HG03469 (cell line): ENCODE results near the gene OSCP1.
A peak's percentile ranks its signal among the peaks of the same experiment; 100 is the strongest.

Source experiments
- ATAC-seq: cut with Tn5 transposase; IDR thresholded peaks from one replicate; pipeline ENCODE4 v1.9.1; 2021; ENCODE audit warnings: mild to moderate bottlenecking, moderate library complexity, moderate number of reproducible peaks; ENCODE audit not compliant: unreplicated experiment

The OSCP1 gene

DNA sequence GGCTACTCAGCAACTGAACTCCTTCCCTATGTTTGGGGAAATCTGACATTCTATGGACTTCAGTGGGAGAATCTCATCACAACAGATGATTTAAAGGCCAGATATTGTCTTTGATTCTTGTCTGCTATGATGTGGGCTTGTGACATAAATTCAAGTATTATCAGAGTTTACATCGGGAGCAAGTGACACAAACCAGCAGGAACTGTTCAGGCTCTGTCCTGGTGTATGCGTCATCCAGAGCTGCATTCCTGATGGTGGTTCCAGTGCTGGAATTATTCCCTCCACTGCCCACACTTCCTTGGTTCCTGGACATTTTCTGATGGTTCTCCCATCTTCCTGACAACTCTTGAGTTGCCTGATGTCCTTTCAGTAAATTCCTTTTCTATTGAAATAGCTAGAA lies 41.8 kb downstream of the OSCP1 start:
- no peak for ATAC-seq

DNA sequence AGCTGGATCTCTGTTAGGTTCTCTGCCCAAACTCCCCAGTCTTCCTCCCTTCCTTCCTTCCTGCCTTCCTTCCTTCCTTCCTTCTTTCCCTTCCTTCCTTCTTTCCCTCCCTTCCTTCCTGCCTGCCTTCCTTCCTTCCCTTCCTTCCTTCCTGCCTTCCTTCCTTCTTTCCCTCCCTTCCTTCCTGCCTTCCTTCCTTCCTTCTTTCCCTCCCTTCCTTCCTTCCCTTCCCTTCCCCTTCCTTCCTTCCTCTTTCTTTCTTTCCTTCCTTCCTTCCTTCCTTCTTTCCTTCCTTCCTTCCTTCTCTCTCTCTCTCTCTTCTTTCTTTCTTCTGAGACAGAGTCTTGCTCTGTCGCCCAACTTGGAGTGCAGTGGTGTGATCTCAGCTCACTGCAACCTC lies 43.8 kb downstream of the OSCP1 start:
- no peak for ATAC-seq

DNA sequence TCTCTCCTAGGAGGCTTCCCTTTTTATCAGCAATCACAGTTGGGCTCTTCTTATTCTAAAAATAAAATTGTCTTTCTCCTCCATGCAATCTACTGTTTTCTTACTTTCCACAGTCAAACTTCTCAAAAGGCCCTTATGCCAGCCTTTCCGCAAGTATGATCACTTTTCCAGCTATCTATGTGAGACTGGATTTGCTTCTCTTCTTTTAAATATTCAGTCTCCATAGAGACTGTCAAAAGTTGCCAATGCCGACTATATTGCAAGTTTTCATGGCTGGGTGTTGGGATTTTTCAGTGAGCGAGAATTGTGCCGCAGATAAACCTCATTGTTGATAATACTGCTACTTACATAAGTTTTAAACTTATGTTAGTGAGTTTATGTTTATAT lies 47.8 kb downstream of the OSCP1 start:
- no peak for ATAC-seq

DNA sequence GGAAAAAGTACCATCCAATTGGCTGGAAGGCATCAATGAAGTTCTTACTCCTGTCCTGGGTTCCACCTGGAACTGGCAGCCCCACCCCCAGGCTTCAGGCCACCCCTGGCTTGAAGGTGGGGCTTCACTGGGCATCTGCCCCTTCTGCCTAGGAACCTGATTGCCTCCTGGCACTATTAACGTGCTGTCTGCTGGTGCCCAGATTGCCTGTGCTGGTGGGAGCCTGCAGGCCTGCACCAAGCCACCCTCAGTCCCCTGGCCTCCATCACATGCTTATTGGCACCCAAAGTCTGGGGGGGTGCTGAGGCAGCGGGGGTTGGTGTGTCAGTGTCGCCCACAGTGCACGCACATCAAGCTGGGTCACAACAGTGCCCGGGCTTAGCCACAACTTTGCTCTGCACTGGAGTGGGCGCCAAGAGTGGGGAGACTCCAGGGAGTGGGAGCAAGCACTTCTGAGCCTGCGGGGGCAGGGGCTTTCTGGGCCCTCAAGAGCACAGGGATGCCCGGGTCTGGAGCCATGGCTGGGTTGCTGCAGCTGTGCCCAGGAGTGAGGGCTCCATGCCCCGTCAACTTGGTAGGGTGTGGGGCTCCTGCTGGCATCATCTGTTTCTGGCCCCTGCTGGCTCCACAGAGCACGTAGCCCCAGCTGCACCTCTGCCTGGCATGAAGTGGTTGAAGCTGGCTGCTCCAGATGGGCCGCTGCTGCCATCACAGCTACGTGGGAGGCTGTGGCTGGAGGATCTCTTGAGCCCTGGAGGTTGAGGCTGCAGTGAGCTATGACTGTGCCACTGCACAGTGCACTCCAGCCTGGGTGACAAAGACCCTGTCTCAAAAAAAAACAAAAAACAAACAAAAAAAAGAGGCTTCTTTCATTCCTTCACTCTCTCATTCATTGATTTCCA lies 48.4 kb downstream of the OSCP1 start:
- no peak for ATAC-seq

GRCh38 chr1:36400825-36401601 lies 49.2 kb downstream of the OSCP1 start:
- no peak for ATAC-seq

GRCh38 chr1:36400514-36400824 lies 49.8 kb downstream of the OSCP1 start:
- ATAC-seq: no peak

GRCh38 chr1:36398370-36398977 lies 51.8 kb downstream of the OSCP1 start:
- ATAC-seq: no peak

DNA sequence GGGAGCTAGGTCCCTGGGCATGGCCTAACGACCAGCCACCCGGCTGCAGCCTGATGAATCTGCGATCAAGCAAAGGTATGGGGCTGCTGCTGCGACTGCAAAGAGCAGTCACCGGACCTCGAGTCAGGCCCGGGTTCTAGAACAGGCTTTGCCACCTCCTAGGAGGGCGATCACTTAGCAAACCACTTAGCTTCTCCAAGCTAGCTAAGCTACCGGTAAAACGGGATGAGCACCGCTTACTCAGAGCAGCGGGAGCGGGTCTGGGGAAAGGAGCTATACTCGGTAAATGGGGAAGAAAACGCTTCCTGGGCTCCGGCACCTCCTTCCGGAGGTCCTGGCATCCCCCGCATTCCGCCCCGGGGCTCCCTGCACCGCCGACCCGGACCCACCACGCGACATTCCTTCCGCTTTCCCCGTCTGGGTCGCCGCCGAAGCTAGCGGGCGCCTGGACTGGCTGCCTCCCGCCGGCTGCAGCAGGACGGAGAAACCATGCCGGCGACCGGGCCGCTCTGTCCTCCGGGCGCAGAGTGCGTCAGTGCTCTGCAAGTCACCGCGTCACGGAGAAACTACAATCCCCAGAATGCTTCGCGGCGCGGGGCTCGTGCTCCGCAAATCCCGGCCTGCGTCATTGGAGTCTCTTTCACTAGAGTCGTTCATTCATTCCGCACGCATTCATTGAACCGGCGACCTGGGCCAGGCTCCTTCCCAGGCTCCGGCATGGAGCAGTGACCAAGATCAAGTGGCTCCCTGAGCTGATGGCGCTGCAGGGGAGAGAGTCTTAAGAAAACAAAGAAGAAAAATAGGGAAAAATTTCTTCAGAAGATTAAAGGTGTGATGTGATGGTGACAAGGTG lies 52.6 kb downstream of the OSCP1 start, which contains the start of gene LSM10:
TSS of gene LSM10 (minus strand) at position 531 of the 853 bp plus-strand sequence. CDS start 3,779 bp downstream, outside the sequence.
- peak; percentile 72 for ATAC-seq

GRCh38 chr1:36397083-36397377 lies 53.2 kb downstream of the OSCP1 start:
- ATAC-seq: peak; percentile 5

GRCh38 chr1:36396359-36396758 lies 53.9 kb downstream of the OSCP1 start:
- ATAC-seq: no peak

DNA sequence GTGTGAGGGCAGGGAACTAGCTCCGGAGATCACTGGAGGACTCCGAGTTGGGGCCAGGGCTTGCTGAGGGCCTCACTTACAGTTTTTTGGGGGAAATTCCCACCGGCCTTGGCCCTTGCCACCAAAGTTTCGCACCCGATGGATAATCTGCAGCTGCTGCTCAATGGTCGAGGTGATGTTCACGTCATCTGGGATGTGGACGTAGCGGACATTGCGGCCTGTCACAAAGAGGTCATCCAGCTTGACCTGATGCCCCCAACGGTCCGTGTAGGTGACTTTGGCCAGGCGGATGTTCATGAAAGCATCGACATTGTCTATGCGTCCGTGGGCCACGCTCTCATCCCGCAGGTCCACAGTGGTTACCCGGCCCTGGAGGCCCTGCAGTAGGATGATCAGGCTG lies 56.6 kb downstream of the OSCP1 start:
- ATAC-seq: no peak

- ATAC-seq: no peak
These were observed 57.4 kb downstream of the OSCP1 start for GRCh38 chr1:36392836-36393235.

- ATAC-seq: no peak
These were observed 59.0 kb downstream of the OSCP1 start for GRCh38 chr1:36391271-36391670.

- ATAC-seq: no peak
These were observed 59.8 kb downstream of the OSCP1 start for GRCh38 chr1:36390411-36390810.

DNA sequence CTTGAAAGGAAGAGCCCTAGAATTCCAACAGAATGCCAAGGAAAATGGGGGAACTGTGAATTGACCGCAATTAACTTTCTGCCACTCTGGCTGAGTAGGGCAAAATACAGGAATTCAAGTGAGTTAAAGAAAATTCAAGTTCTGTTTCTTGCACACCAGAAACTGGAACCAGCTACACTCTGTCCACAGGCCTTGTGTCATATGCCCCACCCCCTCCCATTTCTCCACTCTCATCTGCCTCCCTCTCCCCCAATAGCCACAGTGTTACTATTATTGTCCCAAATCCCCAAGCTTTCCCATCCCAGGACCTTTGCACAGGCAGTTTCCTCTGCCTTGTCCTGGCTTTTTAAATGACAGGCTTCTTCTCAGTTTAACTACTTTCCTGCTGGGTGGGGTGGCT lies 60.3 kb downstream of the OSCP1 start:
- no peak for ATAC-seq

DNA sequence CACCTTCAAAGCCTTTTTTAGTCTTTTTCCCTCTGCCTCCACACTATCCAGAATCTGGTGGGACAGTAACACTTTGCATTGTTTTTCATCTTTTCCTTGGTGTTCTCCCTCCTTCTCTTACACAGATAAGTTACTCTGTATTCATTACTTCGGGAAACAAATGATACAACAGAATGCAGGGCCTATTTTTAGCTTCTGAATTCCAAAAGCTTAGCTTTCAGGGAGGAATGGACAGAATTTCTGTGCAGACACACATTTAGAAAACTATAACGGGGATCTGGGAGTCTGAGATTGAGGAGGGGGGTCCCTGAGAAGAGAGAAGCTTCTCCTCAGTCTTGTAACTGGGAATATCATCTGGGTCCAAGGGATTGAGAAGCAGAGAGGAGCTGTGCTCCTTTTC lies 61.0 kb downstream of the OSCP1 start:
- ATAC-seq: no peak

GRCh38 chr1:36387141-36387949 lies 62.9 kb downstream of the OSCP1 start:
- ATAC-seq: no peak

GRCh38 chr1:36386265-36387140 lies 63.7 kb downstream of the OSCP1 start:
- no peak for ATAC-seq
